ENCODE results near the gene SRBD1.

SRBD1 gene

DNA sequence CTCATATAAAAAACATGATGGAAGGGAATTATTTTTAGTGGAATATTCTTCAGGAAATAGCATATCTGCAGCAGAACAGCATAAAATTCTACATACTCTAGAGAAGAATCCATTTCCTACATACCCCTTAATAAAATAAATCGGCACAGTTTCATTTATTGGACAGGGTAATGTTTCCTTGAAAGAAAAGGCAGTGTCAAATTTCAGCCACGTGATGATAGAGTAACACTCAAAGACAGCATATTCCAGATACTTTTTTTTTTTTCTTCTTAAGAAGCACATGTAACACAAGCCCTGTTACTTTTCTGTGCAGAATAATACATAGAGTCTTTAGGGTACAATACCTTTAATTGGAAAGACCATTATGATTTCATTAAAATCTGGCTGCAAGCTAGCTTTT is 204.4 kb downstream of the SRBD1 start:
- no peak for DNase-seq

DNA sequence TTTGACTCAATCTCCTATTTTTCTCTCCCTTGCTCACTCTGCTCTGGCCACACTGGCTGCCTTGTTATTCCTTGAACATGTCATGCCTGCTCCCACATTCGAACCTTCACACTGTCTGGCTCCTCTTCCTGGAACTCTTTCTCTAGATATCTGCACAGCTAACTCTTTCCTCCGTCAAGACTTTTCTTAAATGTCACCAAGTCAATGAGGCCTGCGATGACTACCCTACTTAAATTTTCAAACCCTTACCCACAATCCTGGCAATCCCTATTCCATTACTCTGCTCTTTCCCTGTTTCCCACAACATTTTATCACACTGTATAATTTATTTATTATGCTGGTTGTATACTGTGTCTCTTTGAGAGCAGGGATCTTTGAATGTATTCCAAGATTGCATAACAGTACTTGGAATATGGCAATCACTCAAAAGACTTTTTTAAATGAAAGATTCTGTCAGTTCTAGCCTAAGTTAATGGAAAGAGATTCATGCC is 206.2 kb downstream of the SRBD1 start:
- DNase-seq = no peak

DNA sequence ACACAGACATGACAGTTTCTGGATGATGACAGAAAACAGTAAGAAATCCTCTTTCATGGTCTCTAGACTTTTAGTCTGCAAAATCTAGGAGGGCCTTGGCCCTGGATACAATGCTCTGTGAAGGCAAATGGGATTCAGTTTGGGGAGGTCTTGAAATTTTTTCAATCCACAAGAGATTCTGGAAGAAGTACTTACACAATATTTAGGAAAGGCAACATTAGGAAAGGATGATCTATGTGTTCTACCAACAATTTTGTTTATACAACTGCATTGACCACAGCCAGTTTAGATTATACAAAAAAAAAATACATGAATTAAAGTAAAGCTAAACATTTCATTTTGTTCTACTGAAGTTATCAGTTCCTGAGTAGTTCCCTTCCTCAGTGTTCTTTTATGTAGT is 208.0 kb downstream of the SRBD1 start:
- no peak for DNase-seq

DNA sequence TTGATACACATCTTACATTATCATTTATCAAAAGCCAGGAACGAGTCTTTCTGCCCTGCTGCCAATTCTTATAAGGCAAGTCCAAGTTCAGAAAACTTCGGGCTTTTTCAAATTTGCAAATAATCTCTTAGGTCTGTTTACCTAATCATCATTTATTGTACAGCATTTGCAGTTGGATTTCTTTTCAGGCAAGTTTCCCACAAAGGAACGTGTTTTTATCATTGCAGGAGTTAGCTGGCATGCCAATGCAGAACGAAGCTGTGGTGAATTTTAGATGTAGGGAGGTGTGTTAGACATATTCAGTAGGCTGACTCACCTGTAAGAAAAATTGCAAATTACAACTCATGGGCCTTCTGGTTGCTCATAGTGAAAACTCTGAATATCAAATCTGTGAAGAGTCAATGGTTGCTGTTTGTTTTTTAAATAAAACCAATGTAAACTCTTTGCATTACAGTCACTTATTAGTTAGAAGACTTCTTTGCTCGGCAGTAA is 209.6 kb downstream of the SRBD1 start:
- DNase-seq = no peak

DNA sequence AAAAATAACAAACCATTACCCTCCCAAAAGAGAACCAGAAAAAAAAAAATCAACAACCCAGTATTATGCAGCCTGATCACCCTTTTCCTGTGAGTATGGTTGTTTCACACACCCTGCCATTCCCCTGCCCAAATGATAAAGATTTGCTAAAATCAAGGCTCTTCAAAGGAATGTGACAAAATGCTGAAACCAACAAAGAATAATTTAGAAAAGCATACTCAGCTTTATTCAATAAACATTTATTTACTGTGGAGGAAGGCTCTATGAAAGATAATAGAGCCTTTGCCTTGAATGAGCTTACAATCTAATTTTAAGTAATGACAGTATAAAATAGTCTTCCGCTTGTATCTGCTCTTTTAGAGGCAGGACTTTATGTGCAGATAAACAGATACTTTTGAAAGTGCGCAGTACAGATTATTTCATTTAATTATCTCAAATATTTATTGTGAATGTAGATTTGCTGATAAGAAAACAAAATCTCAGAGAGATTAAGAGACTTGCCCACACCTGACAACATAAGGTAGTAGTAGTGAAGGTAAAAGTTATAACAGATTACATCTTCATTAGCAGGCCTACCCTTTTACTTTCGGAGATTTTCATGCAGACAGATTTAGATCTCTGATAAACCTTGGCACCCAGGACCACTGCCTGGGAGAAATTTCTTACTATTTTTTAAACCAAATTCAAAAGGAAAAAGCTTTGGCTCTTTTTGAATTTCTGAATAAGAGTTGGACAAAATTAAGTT is 211.9 kb downstream of the SRBD1 start:
- DNase-seq = no peak

DNA sequence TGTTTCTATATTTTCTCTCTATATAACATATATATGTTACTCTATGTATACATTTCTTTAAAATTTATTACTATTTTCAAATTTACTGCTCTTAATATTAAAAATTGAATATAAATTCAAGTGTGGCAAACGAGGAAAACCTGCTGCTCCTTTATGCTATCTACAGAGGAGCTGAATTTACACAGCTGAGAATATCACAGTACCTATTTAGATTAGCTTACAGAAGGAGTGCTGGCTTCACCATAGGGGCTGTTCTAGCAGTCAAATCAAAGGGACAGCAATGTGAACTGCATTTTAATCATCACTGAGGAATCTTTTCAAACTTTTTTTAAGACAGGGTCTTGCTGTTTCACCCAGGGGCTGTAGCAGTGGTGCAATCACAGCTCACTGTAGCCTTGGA is 213.8 kb downstream of the SRBD1 start:
- no peak for DNase-seq

DNA sequence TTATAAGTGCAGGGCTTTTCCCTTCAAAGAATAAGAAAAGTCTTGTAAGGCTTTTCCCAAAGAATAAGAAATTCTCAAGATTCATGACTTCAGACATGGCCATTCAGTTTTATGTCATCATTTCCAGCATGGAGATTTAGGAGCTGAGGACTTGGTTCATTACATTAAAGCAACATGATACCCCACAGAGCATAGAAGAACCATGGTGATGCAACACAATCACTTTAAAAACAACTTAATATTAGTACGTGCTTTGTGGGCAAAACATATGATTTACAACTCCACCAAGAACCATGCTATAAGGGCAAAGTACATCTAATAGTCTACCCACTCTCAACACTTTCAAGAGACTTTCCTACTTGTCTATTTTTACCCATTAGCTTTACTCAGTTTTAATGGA is 214.4 kb downstream of the SRBD1 start:
- DNase-seq = no peak

DNA sequence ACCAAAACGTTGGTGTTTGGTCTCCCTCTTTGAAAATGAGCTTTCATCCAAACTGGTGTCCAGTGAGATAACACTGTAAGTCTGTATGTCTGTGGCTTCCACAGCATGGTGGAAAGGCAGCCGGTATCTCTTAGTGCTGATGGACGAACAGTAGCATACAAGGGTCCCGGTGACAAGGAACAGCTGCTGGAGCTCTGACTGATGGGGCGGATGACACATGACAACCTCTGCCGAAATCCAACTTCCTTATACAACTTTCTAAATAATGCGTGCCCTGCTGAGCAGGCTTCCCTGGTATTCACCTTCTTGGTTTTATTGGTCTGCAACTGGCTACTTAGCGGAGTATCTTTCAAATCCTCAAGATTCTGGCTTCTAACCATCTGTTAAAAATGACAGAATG is 216.2 kb downstream of the SRBD1 start:
- DNase-seq = no peak

DNA sequence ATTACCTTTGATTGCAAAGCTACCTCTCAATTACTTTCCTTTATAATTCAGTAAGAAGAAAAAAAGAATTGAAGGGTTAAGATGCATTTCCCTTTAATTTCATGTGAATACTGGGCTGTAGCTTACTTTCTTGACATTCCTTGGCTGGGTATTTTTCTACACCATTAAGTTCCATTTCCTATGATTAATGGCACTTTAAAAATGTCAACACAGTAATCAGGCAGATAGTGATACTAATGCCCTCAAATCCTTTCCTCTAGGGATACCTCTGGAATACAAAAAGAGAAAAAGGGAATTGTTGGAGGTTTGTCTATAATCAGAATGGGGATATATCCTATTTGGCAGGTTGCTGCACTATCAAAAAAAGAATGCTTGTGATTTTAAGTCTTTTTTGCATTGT is 216.9 kb downstream of the SRBD1 start:
- no peak for DNase-seq

DNA sequence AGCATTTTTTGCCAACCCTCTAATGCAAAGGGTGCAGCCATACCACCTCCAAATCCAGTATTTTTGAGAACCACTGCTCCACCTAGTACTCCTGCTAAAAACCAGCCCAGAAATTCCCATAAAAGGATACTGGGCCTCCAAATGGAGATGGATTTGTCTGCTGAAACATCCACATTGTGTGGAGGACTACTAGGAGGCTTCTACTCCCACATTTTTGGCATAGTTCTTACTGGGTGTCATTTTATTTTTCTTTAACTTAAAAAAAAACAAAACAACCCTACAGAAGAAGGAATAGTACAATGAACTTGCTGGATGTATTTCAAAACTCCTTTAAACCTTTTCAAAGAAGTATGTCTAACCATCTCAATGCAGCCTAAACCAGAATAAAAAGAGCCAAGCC is 219.2 kb downstream of the SRBD1 start:
- DNase-seq = no peak

DNA sequence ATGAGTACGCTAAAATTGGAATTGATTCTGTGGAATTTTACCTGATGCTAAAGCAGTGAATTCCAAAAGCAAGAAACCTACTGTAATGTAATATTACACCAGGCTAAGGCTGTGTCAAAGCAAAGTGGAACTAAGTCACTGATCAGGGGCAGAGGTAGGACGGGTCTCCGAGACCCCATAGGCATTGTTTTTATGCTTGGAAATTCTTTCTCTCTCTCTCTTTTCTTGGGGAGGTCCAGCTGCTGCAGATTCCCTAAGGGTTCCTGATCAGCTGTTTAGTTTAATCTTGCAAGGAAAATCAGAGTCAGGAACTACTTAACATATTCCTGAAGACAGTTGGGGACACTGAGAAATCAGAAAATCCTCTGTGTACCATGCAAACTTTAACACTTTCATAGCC is 220.2 kb downstream of the SRBD1 start:
- no peak for DNase-seq

DNA sequence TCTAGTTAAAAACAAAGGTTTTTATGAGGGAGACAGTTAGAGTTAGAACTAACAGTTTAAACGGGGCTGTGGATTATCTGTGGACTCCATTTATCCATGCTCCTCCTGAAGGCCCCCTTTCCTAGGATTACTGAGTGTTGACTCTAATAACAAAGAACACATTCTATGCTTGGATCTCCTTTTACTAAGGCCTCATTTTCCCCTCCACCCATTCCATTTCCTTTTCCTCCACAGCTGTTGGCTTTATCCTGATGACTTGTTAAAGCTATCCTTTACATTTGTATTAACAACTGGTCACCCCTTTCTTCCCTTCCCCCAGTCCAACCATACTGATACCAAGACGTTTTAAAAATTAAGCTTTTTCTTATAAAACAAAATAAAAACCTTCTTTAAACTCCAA is 220.6 kb downstream of the SRBD1 start:
- no peak for DNase-seq

DNA sequence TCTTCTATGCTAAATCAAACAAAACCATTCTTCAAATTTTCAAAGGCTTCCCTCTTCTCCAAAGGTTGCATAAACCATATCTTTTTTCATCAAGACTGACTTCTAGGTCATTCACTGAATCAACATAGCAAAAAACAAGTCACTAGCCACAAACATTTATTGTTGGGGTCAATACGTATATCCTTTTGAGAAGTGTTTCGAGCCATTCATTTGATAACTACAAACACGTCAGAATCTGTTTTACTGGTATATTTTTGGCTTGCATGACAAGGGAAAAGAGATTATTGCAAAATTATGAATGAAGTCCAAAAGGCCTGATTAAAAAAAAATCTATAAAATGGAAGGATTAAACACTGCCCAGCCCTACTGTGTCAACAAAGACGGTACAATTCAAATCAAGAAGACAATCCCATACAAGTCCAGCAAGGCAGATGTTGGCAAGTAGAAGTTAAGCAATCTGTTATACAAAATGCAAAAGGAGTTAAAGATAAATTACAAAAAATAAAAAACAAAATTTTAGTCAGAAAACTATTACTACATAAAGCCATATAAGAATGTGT is 222.4 kb downstream of the SRBD1 start:
- DNase-seq = no peak

DNA sequence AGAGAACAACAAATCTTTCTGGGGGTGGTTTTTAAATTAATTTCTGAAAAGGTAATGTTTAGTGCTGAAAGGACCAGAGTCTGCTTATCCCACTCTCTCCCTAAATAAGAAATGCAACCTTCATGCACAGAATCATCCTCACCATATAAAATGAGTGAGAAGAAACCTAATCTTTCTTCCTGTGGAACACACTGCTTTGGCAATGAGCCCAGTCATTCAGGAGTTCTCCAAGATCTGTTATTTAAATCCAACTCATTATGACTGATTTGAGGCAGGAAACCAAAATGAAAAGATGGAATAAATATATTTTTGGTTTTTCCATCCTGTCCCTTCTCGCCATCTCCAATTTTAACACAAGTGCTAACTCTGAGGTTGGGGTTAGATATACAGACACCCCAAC is 228.3 kb downstream of the SRBD1 start:
- no peak for DNase-seq

DNA sequence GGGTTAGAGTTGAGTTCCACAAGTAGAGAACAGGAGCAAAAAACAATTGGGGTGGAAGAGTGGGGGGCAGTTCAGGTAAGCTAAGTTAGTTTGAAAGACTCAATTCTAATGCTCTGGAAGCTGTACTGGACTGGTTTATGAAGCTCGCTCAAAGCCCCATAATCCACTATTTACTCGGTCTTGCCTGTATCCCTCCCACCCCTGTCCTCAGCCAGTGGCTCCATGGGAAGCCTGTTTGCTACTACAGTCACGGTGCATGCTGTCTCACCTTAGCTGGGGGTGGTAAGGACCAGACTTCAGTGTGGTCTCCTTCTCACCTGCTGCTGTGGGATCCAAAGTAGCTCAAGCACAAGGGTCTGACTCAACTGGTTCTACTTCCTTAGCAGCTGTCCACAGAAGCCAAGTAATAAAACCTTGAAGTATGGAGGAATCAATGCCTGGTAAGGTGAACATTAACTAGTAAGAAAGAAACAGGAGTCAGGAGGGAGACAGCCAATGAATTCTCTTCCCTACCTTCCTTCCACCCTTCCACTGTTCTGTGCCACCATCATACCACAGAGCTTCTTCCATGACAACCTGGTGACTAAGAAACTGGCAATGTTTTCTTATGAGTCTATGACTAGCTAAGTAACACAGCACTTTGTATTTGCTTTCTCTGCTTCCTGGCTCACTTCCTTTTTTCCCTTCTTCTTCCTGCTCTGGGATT is 230.8 kb downstream of the SRBD1 start:
- DNase-seq = no peak

DNA sequence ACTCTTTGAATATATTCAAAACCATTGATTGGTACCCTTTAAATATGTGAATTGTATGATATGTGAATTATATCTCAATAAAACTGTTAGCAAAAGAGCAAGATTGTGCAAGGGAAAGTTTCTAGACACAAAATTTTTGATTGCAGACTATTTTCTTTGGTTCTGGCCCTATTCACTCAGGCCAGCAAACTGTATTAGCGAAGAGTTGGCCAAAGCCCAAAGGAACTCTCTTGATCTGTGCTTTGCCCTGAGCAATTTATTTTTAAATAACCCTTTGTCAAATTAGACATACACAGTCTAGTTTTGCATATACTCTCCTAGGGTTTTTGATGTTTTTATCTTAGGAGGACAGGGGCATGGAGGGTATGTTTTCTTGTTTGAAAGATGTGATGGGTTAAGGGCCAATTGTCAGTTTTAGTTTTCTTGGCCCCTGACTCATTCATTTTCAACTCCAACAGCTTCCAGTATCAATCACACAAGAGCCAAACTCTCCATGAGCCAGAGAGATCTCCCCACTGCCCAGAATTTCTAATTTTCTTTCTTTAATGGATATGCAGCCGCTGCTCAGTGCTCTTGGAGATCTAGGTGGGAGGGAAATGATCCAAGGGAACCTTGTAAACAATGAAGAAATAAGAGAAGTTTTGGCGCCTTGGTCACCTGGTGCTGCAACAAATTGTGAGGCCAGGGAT is 231.5 kb downstream of the SRBD1 start:
- DNase-seq = no peak

DNA sequence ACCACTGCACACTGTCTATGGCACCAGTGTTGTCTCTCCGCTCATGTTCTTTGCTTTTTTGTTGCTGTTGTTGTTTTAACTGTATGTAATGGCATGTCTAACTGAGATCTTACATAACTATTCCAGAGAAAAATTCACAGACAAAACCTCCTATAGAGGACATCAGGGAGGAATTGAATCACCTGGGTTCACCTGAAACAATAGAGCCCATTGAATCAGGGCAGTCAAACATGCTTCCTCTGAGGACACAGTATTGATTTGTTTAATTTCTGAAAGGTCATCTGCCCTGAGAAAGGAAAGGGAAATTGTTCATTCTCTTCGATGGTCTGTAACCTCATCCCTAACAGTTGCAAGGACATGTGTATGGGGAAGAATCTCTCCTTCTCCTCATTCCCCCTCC is 237.5 kb downstream of the SRBD1 start:
- peak in 1 of 2 experiments; percentile 13 for DNase-seq

DNA sequence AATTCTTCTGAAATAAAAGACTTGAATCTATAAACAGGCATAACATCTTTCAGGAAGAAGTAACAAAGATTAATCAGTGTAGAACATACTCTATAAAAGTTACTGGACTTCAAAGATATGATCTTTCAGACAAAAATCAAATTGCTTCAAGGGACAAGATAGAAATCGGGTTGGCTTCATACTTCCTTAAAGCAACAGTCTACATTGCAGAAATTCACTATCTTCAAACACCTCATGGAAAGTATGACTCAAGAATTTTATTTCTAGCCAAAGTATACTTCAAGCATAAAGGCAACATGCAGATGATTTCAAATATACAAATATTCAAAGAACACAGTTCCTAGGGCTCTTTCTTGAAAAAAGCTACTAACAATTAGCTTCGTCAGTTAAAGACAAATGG is 240.7 kb downstream of the SRBD1 start:
- no peak for DNase-seq

DNA sequence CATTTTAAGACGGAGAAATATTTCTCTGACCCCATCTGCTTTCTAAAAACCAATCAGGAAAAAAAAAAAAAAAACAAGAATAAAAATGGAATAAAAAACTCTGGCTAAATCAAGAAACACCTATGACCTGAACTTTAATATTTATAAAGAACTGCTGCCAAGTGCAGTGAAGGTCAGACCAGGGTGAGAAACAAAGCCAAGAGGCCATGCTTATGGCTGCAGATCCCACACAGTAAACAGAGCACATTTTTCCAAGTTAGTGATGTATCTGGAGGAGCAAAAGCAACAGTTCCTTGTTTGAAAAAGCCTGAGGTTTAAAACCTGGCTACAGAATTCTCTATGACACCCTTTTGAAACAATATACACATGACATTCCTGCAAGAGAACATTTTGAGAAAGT is 242.3 kb downstream of the SRBD1 start:
- DNase-seq = no peak

DNA sequence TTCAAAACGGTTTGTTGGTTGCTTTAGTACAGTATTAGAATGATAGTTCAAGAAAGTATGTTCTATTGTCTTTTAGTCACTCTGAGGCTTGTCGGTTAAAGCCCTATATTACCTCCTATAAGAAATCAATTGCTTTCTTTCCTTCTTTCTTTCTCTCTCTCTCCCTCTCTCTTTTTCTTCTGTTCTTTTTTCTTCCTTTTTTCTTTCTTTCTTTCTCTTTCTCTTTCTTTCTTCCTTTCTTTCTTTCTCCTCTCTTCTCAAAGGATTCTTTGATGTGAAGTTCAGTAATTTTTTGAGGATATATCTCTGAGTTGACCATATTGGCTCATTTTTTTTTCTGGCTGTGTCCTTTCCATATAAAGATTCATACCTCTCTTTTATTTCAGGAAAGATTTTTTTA is 249.4 kb downstream of the SRBD1 start:
- no peak for DNase-seq

DNA sequence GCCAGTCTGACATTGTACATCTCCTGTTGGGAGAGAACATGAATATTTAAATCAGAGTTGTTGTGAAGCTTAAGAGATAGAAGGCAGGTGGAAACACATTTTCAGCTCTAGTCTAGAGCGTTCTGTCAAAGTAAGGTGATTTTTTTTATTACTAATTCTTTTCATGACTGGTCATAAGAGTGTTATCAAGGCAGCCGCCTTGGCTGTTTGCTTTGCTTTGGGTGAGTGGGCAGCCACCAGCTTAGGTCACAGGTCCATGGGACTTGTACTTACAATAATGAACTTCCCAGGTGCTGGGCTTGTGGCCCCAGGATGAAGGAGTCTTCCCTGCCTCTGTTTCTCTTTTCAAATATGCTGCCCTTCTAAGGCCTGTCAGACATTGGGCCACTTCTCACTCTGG is 256.3 kb downstream of the SRBD1 start:
- no peak for DNase-seq

DNA sequence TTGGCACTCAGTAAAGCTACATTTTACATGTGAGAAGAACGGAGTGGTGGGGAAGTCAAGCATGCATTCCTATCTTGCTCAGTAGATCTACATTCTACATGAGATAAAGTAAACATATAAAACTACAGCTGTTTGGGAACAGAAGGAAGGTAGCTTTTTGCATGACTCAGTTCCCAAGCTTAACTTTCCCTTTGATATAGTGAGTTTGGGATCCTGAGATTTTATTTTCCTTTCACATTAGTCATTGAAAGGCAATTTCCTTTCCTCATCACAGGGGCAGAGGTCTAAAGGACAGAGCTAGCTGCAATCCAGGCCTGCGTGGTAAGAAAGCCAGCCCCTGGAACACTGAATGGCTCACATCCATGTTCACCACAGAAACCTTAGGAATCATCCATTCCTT is 257.2 kb downstream of the SRBD1 start:
- no peak for DNase-seq

DNA sequence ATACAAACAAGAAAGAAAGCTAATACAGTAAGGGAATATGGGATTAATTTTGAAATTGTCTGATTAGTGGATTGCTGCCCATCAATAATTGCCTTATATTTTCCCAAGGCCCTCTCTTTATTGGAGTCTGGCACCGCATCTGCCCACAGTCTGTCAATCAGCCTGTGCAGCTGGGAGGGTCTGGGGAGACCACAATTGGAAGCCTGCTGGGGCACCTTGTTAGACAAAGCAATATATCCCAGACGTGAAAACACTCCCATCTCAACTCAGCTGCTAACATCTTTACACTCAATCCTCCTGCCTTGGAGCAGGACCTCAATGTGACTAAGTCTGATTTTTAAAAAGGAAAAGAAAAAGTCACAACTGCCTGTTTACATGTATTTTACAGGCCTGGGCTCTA is 258.6 kb downstream of the SRBD1 start:
- DNase-seq = no peak

Data from SHP77 (cell line).